B cell (primary cell): ENCODE results near the gene PLXDC1. TPM values are rescaled to one million over a fixed set of nuclear protein-coding genes. Genes with fewer than 3 reads are reported as not detected.

Source experiments
- ATAC-seq: fragments of 200-7000 bp; cut with Tn5 transposase; one replicate; pipeline ENCODE4 v1.10.0; 2021; ENCODE audit warnings: low read depth, mild to moderate bottlenecking, moderate number of reproducible peaks, moderate library complexity
- CTCF ChIA-PET: fragments of 350-600 bp; sonication (Branson Sonifier 250); formaldehyde crosslinking; loops from one replicate; lab custom pipeline; 2021; ENCODE audit warnings: antibody characterized with exemption, inconsistent platforms; lab: Charles Lee
- POLR2A ChIA-PET: fragments of 350-600 bp; sonication (Branson Sonifier 250); formaldehyde crosslinking; loops from one replicate; lab custom pipeline; 2021; ENCODE audit warnings: antibody characterized with exemption; lab: Charles Lee
- DNase-seq: peaks from one replicate; pipeline ENCODE4 v3.0.0; 2013
- H2AFZ ChIP-seq: 2 replicates; pipeline ENCODE4 v1.6.1; 2012; ENCODE audit warnings: mild to moderate bottlenecking, low read depth, low read length; ENCODE audit not compliant: insufficient read depth, poor library complexity, severe bottlenecking
- H3K27ac ChIP-seq, 2 donors: 1 replicate in 1 of 2; 2 replicates in 1 of 2; pipeline ENCODE4 v1.5.1; 2012 to 2013; ENCODE audit warnings: low read length in 2 of 2, mild to moderate bottlenecking in 2 of 2, moderate library complexity in 1 of 2
- H3K27me3 ChIP-seq, 4 experiments: fragments of 200-600 bp in 1 of 4; sonication (generic) in 1 of 4; replicated peaks in 1 of 4; 1 replicate in 2 of 4; 2 replicates in 2 of 4; pipeline versions ENCODE4 v1.6.1 to v1.7.0; 2013 to 2016; ENCODE audit warnings: low read length in 3 of 4, mild to moderate bottlenecking in 2 of 4, mixed read lengths in 1 of 4, moderate library complexity in 1 of 4; ENCODE audit not compliant: insufficient read depth in 4 of 4, control insufficient read depth in 3 of 4; ENCODE audit errors: control extremely low read depth in 1 of 4
- H3K36me3 ChIP-seq, 2 experiments: replicated peaks in 1 of 2; 1 replicate in 1 of 2; 2 replicates in 1 of 2; pipeline versions ENCODE4 v1.6.1 to v1.7.1; 2013; ENCODE audit warnings: low read length in 1 of 2; ENCODE audit not compliant: insufficient read depth in 2 of 2, control insufficient read depth in 1 of 2; ENCODE audit errors: control extremely low read depth in 1 of 2, extremely low read depth in 1 of 2
- H3K4me1 ChIP-seq, 2 donors: fragments of 200-600 bp in 1 of 2; sonication (generic) in 1 of 2; 1 replicate in 1 of 2; 2 replicates in 1 of 2; pipeline versions ENCODE4 v1.5.1 to v1.6.1; 2013 to 2017; ENCODE audit warnings: low read length in 2 of 2; ENCODE audit not compliant: control insufficient read depth in 2 of 2, insufficient read depth in 2 of 2
- H3K4me2 ChIP-seq: replicated peaks from 2 replicates; pipeline ENCODE3; 2012; ENCODE audit warnings: mild to moderate bottlenecking, low read depth, low read length; ENCODE audit not compliant: poor library complexity, severe bottlenecking
- H3K4me3 ChIP-seq, 5 experiments: fragments of 200-600 bp in 1 of 5; sonication (generic) in 1 of 5; 1 replicate in 3 of 5; 2 replicates in 2 of 5; pipeline versions ENCODE4 v1.5.1 to v1.7.0; 2011 to 2016; ENCODE audit warnings: low read length in 4 of 5, mild to moderate bottlenecking in 4 of 5, low read depth in 2 of 5, control low read depth in 1 of 5, moderate library complexity in 1 of 5; ENCODE audit not compliant: insufficient read depth in 1 of 5; ENCODE audit errors: control extremely low read depth in 1 of 5, extremely low read depth in 1 of 5
- H3K79me2 ChIP-seq: fragments of 200-600 bp; sonication (generic); one replicate; pipeline ENCODE4 v1.6.0; 2016; ENCODE audit warnings: low read length; ENCODE audit not compliant: control insufficient read depth, insufficient read depth
- H3K9ac ChIP-seq: fragments of 200-600 bp; sonication (generic); 2 replicates; pipeline ENCODE4 v1.6.1; 2017; ENCODE audit warnings: mild to moderate bottlenecking, low read length, moderate library complexity
- H3K9me3 ChIP-seq, 3 donors: one replicate each; pipeline versions ENCODE4 v1.6.1 to v1.7.1; 2013; ENCODE audit warnings: low read length in 2 of 3; ENCODE audit not compliant: control insufficient read depth in 2 of 3, insufficient read depth in 1 of 3; ENCODE audit errors: control extremely low read depth in 1 of 3
- H4K20me1 ChIP-seq: 2 replicates; pipeline ENCODE4 v1.6.0; 2012; ENCODE audit warnings: mild to moderate bottlenecking, low read length; ENCODE audit not compliant: insufficient read depth, control insufficient read depth, poor library complexity, severe bottlenecking
- H3K27ac Mint-ChIP-seq: one replicate; pipeline ENCODE4 v1.8.0; 2021; ENCODE audit warnings: mixed read lengths
- H3K27me3 Mint-ChIP-seq: one replicate; pipeline ENCODE4 v1.8.0; 2021; ENCODE audit warnings: mixed read lengths
- H3K4me1 Mint-ChIP-seq: one replicate; pipeline ENCODE4 v1.8.0; 2021; ENCODE audit warnings: mixed read lengths
- H3K4me3 Mint-ChIP-seq: one replicate; pipeline ENCODE4 v1.8.0; 2021; ENCODE audit warnings: mixed read lengths
- H3K9me3 Mint-ChIP-seq: one replicate; pipeline ENCODE4 v1.8.0; 2022; ENCODE audit warnings: mixed read lengths; ENCODE audit not compliant: insufficient read depth
- EZH2 ChIP-seq: IDR thresholded peaks from 2 replicates; pipeline ENCODE4 v1.6.1; 2012; ENCODE audit warnings: borderline replicate concordance, low read depth, mild to moderate bottlenecking, moderate library complexity, low read length; ENCODE audit not compliant: insufficient read depth, poor library complexity, severe bottlenecking
- WGBS: methylation state at CpG from one replicate; pipeline ENCODE4 v1.1.5; 2013; ENCODE audit warnings: missing lambda C conversion rate; ENCODE audit not compliant: insufficient coverage; 5-methylcytosine and 5-hydroxymethylcytosine counted together
- intact Hi-C: fragments of 100-400 bp; cut with micrococcal nuclease; formaldehyde crosslinking; loops from one replicate; pipeline ENCODE4 v1.10.0; 2022
- polyA plus RNA-seq: library from polyadenylated mRNA; depleted of rRNA; stranded (reverse); fragments of >200 nt; gene quantifications from 2 replicates; pipeline ENCODE4 v1.2.3, GENCODE V29; 2012
- total RNA-seq, 2 donors: library from RNA; stranded (reverse); fragments of 120-200 nt in 1 of 2; gene quantifications; 1 replicate in 1 of 2; 2 replicates in 1 of 2; pipeline versions ENCODE4 v1.2.3 to v1.2.4, GENCODE V29; 2013 to 2022
- TF ChIP-seq, protein P1 (sequence below): fragments of 200-600 bp; IDR thresholded peaks from one replicate; pipeline ENCODE4 v1.8.0; 2022; ENCODE audit warnings: antibody characterized with exemption, mild to moderate bottlenecking

The PLXDC1 gene
- total and polyA plus RNA-seq, 2 donors (not counting 1 experiment from before 2014, with no cell fraction given): 0.69 TPM; not detected in 1

DNA sequence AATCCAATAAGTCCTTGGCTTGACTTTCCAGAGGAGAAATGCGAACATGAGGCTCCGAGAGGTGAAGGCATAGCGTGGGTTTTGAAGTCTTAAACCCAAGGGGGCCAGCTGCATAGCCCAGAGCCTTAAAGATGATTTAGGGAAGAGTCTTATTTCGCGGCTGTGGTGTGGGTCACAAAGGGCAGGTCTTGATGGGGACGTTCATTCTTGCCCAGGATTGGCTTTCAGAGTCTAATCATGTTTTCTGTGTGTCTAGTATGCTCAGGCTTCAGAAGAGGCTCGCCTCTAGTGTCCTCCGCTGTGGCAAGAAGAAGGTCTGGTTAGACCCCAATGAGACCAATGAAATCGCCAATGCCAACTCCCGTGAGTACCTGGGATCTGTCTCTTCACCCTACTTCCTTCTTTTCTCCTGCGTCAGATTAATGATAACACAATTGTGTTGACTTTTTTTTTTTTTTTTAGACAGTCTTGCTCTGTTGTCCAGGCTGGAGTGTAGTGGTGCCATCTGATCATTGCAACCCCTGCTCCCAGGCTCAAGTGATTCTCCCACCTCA, 49.6 kb upstream of the PLXDC1 start:
- no peaks in the 10 kb centered on the region for H3K9me3 ChIP-seq
- no peaks in the 10 kb centered on the region for H3K27me3 ChIP-seq
- 34% methylated on average over 6 of the region's 11 CpGs for WGBS
- H3K4me1 ChIP-seq: peaks cover 30 to 53% of the 10 kb centered on the region in 2 donors
- Mint-ChIP-seq H3K27ac (peak overlapping the region; percentile 100), H3K4me1 (peaks cover 51% of the 10 kb centered on the region), H3K4me3 (peak overlapping the region; percentile 89), H3K27me3 (no peaks in the 10 kb centered on the region), H3K9me3 (no peaks in the 10 kb centered on the region)
- TF ChIP-seq, protein P1, sequence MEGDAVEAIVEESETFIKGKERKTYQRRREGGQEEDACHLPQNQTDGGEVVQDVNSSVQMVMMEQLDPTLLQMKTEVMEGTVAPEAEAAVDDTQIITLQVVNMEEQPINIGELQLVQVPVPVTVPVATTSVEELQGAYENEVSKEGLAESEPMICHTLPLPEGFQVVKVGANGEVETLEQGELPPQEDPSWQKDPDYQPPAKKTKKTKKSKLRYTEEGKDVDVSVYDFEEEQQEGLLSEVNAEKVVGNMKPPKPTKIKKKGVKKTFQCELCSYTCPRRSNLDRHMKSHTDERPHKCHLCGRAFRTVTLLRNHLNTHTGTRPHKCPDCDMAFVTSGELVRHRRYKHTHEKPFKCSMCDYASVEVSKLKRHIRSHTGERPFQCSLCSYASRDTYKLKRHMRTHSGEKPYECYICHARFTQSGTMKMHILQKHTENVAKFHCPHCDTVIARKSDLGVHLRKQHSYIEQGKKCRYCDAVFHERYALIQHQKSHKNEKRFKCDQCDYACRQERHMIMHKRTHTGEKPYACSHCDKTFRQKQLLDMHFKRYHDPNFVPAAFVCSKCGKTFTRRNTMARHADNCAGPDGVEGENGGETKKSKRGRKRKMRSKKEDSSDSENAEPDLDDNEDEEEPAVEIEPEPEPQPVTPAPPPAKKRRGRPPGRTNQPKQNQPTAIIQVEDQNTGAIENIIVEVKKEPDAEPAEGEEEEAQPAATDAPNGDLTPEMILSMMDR: no peak
- no peak for TF ChIP-seq EZH2
- peak overlapping the region; percentile 91 for H3K9ac ChIP-seq
- POLR2A ChIA-PET: no interaction called here
- H2AFZ ChIP-seq: peak overlapping the region; percentile 74
- ATAC-seq (no peak), DNase-seq (no peak)
- CTCF ChIA-PET: interaction anchor here (1.3 to 18.9 kb wide), 2 partner anchors 39 to 48 kb away, joined by 3 to 707 read pairs; no protein-coding TSS in a partner anchor
- peak overlapping the region; percentile 83 for H3K4me2 ChIP-seq
- peaks cover 4 to 41% of the 10 kb centered on the region in 2 experiments for H3K36me3 ChIP-seq
- H3K4me3 ChIP-seq: peak overlapping the region; percentile 78 to 100 (median 95)
- H4K20me1 ChIP-seq: peaks cover 33% of the 10 kb centered on the region
- intact Hi-C loops: loop anchor here (1.0 to 10.0 kb wide), 2 partner anchors 8 to 204 kb away; partner anchors contain the start of gene FBXL20
- peaks cover 20% of the 10 kb centered on the region for H3K79me2 ChIP-seq
- peak overlapping the region; percentile 89 to 99 for H3K27ac ChIP-seq
